HG03469 (cell line): Measurements from ENCODE around the gene RRAGC.

ENCODE experiments used
- ATAC-seq: cut with Tn5 transposase; IDR thresholded peaks from one replicate; pipeline ENCODE4 v1.9.1; 2021; ENCODE audit warnings: mild to moderate bottlenecking, moderate library complexity, moderate number of reproducible peaks; ENCODE audit not compliant: unreplicated experiment

RRAGC gene, protein sequence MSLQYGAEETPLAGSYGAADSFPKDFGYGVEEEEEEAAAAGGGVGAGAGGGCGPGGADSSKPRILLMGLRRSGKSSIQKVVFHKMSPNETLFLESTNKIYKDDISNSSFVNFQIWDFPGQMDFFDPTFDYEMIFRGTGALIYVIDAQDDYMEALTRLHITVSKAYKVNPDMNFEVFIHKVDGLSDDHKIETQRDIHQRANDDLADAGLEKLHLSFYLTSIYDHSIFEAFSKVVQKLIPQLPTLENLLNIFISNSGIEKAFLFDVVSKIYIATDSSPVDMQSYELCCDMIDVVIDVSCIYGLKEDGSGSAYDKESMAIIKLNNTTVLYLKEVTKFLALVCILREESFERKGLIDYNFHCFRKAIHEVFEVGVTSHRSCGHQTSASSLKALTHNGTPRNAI

GRCh38 chr1:38859561-38860453 is at the start of gene RRAGC:
TSS of gene RRAGC (minus strand) at chr1:38859772. CDS start at chr1:38859646, 126 bp downstream.
- ATAC-seq: peak; percentile 75

GRCh38 chr1:38908821-38909220 is 49.2 kb upstream of the RRAGC start:
- no peak for ATAC-seq

DNA sequence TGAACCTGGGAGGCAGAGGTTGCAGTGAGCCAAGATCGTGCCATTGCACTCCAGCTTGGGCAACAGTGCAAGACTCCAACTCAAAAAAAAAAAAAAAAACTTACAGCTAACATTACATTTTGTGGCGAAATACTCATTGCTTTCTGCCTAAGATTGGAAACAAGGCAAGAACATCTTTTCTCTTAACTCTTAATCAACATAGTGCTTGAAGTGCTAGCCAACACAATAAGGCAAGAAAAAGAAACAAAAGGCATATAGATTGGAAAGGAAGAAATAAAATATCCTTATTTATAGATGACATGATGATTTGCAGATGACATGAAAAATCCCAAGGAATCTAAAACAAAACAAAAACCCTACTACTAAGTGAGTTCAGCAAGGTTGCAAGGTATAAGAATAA is 46.4 kb upstream of the RRAGC start:
- ATAC-seq: no peak

DNA sequence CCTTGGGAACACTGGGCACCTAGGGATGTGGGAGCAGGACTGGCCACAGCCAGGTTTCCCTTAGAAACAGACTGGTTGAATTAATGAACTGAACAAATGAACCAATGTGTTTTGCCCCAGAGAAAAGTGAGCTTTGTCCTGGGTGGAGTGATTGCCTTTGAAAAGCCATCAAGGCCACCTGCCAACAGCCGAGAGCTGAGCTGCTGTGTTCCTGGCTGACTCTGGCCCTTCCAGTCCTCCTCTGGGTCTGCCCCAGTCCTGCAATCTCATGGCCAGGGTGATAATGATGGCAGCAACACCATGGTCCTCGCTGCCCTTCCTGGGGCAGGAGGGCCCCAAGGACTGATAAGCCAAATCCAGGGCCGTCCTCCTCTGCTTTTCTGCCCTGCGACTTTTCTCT is 40.0 kb upstream of the RRAGC start:
- ATAC-seq: no peak

DNA sequence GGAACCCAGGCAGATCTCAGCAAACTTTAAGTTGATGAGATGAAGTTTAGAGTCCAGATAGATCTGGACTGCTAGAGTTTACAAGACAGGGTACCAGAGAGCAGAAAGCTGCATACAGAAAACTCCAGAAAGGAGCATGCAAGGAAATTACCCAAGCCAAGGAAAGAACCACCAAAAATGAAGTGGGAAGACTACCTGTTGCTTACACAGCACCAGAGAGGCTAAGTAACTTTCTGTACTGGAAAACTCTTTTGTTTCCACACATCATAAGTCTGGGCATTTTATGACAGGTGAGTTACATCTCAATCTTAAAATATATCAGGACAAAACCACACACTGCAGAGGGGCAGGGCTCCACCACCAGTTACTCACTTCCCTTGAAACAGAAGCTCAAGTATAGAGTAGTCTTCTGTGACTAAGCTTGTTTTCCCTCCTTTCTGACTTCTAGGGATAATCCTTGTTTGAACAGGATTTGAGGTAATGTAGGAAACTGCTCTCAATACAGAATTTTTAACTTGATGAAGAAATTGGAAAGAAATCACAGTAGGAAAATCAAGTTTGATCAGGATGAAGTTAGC is 39.2 kb upstream of the RRAGC start:
- no peak for ATAC-seq

DNA sequence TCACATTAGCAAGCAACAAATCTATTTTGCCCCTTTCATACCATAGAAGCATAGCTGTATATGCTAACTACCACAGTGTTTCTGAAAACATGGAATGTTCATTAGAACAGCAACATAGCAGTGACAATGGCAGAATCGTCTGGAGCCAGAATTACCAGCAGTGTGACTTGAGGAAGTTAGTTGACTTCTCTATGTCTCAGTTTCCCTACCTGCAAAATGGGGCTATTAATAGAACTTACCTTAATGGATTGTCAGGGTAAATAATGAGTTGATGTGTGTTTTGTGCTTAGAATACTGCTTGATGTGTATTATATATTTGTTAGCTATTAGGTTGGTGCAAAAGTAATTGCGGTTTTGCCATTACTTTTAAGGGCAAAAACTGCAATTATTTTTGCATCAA is 36.6 kb upstream of the RRAGC start:
- ATAC-seq: no peak

DNA sequence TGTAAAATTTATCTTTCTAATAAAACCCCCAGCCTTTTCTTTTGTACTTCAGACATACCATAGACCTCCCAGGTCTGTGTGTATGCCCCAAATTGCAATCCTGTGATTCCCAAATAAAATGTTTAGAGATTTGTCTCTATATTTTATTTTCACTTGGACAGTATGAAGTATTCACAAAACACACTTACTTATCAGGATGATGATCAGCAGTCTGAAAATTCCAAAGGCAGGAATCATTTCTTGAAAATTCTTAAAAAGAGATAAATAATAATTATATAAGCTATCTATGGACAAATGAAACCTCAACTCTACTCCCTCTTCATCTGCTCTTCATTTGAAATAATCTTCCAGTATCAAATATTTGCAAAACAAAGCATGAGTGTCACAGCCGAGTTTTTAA is 33.4 kb upstream of the RRAGC start:
- no peak for ATAC-seq

DNA sequence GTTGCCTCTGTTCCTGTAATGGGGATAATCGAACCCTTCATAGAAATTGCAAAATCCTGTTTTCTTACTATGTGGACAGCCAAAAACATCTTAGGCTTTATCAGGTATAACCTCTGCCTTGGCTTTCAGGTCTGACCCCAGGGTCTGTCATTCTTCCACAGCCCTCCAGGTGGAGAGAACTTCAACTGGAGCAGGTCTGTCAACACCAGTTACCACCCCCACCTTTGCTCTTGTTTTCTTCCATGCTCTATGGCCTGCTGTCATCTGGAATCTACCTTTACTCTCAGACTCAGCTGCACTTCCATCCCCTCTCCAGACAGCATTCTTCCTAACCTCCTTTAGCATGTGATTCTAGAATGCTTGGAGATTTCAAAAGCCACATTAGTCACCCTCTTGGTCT is 32.2 kb upstream of the RRAGC start:
- ATAC-seq: no peak

GRCh38 chr1:38889589-38889988 is 30.0 kb upstream of the RRAGC start:
- no peak for ATAC-seq

- no peak for ATAC-seq
Observed at GRCh38 chr1:38888423-38889333, 29.1 kb upstream of the RRAGC start.

- ATAC-seq: no peak
Observed at GRCh38 chr1:38885092-38885491, 25.5 kb upstream of the RRAGC start.

DNA sequence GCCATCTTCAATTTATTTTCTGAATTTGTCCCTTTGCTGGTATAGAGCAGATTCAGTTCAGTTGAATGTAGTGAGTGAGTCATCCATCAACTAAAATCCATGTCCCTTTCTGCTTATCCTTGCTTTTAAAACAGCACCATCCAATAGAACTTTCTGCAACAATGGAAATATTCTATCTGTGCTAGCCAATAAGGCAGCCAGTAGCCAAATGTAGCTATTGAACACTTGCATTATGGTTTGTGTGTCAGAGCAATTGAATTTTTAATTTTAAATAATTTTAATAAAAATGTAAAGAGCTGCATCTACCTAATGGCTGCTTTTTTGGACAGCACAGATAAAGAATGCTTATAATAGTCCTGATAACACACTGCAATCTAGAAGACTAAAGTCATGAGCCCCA is 21.9 kb upstream of the RRAGC start, which contains the start of gene GJA9:
Gene GJA9, minus strand, starts transcription at position 101 of the 400 bp plus-strand sequence. CDS start 5,489 bp downstream, outside the sequence.
- no peak for ATAC-seq

DNA sequence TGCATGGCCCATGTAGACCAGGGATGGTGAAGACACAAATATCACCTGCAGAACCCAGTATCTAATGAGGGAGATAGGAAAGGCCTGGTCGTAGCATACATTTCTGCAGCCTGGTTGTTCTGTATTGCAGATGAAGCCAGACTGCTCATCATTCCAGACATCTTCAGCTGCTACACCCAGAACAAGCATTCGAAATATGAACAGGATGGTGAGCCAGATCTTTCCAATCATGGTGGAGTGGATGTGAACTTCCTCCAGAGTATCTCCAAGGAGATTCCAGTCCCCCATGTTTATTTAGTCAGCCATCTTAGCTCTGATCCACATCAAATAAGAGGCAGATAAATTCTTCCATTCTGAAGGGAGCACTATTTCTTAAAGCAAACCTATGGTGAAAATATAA is 16.2 kb upstream of the RRAGC start:
- no peak for ATAC-seq

- ATAC-seq: peak; percentile 83
Observed at GRCh38 chr1:38873027-38873969, 13.7 kb upstream of the RRAGC start, which contains the start of gene MYCBP. TSS of gene MYCBP (minus strand) at chr1:38873348. CDS start at chr1:38873305, 43 bp downstream.

- peak; percentile 17 for ATAC-seq
Observed at GRCh38 chr1:38872401-38873026, 12.9 kb upstream of the RRAGC start.

DNA sequence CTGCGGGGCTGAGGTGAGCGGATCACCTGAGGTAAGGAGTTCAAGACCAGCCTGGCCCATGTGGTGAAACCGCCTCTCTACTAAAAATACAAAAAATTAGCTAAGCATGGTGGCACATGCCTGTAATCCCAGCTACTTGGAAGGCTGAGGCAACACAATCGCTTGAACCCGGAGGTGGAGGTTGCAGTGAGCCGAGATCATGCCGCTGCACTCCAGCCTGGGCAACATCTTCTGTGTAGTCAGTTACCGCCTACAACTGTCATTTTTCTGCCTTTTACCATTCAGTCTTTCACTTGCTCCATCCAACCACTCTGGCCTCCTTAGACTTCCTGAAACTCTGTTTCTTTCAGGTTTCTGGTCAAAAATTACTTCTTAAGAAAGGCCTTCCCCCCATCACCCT is 11.4 kb upstream of the RRAGC start:
- ATAC-seq: no peak

GRCh38 chr1:38867208-38867607 is 7.6 kb upstream of the RRAGC start:
- no peak for ATAC-seq

DNA sequence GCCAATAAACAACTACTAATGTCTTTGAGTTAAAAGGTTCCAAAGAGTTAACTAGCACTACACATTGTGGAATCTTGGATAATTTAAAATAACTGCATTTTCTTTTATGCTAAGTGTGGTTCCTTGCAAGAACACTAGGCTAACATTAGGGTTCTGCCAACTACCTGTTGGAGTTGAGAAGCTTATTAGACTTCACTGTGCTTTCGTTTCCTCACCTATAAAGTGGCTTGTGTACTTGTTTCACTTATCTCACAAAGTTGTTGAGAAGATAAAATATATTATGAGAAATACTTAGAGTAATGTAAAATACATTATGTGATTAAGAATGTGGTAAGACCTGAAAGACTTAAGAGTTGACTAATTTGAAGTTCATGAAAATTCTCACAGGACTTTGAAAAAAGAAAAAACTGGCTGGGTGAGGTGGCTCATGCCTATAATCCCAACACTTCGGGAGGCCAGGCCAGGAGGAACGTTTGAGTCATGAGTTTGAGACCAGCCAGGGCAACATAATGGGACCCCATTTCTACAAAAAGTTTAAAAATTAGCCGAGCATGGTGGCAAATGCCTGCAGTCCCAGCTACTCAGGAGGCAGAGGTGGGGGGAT is 5.6 kb upstream of the RRAGC start:
- ATAC-seq: no peak
